ENCODE data around the gene CXorf58. TPM values are rescaled to one million over a fixed set of nuclear protein-coding genes. Genes with fewer than 3 reads are reported as not detected.

Gene CXorf58
- total and polyA plus RNA-seq, 9 of the 15 experiments (the other 6 are each of a cell fraction or from before 2014, with no cell fraction given) = 0.10 to 0.27 (median 0.16) TPM; not detected in 3

GRCh38 chrX:23981222-23981621 is 73.4 kb downstream of the CXorf58 start:
- TF ChIP-seq SRF (CRISPR knock-in tag; IDR thresholded peaks at IDR 0.05) (no peak), ELK1 (CRISPR knock-in tag; IDR thresholded peaks at IDR 0.05) (no peak)
- TF ChIP-seq, protein P1, sequence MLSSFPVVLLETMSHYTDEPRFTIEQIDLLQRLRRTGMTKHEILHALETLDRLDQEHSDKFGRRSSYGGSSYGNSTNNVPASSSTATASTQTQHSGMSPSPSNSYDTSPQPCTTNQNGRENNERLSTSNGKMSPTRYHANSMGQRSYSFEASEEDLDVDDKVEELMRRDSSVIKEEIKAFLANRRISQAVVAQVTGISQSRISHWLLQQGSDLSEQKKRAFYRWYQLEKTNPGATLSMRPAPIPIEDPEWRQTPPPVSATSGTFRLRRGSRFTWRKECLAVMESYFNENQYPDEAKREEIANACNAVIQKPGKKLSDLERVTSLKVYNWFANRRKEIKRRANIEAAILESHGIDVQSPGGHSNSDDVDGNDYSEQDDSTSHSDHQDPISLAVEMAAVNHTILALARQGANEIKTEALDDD (IDR thresholded peaks at IDR 0.05) = no peak
- TF ChIP-seq, protein P2, sequence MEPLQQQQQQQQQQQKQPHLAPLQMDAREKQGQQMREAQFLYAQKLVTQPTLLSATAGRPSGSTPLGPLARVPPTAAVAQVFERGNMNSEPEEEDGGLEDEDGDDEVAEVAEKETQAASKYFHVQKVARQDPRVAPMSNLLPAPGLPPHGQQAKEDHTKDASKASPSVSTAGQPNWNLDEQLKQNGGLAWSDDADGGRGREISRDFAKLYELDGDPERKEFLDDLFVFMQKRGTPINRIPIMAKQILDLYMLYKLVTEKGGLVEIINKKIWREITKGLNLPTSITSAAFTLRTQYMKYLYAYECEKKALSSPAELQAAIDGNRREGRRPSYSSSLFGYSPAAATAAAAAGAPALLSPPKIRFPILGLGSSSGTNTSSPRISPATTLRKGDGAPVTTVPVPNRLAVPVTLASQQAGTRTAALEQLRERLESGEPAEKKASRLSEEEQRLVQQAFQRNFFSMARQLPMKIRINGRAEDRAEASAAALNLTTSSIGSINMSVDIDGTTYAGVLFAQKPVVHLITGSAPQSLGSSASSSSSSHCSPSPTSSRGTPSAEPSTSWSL (CRISPR knock-in tag; IDR thresholded peaks at IDR 0.05; ENCODE audit: borderline replicate concordance) = no peak
- Histone ChIP-seq H2AFZ (ENCODE audit: low read depth, low read length) (no peak overlapping the region), H3K4me2 (ENCODE audit: insufficient read depth, low read length) (no peak overlapping the region), H3K27me3 (ENCODE audit: control insufficient read depth in 2 of 2, insufficient read depth in 2 of 2, low read length in 2 of 2) (no peaks in the 10 kb centered on the region), H3K27ac (ENCODE audit: extremely low read depth, low read depth, low read length) (no peak overlapping the region), H3K9ac (ENCODE audit: insufficient read depth in 1 of 2, low read depth in 2 of 2, low read length in 2 of 2) (no peak overlapping the region), H3K36me3 (ENCODE audit: control insufficient read depth, insufficient read depth, low read length) (peaks cover 24% of the 10 kb centered on the region; the same call in 1 of the 3 replicates), H4K20me1 (replicated peaks; ENCODE audit: control insufficient read depth, insufficient read depth, low read length) (no peaks in the 10 kb centered on the region), H3K9me1 (ENCODE audit: control insufficient read depth, insufficient read depth, low read length) (no peaks in the 10 kb centered on the region), H3K4me3 (no peak overlapping the region), H3K79me2 (ENCODE audit: control insufficient read depth, insufficient read depth, low read length) (0 out of 3 replicates have a peak, but pooled peaks cover 8% of the 10 kb centered on the region), H3K4me1 (replicated peaks in 1 of 2; ENCODE audit: control insufficient read depth in 2 of 2, insufficient read depth in 2 of 2, low read length in 2 of 2) (peaks cover 0 to 3% of the 10 kb centered on the region in 2 experiments; a peak in 2 of 5 replicates), H3K9me3 (replicated peaks; ENCODE audit: control insufficient read depth, insufficient read depth, low read depth, low read length) (no peaks in the 10 kb centered on the region)
- 87% methylated on average over 4 of the region's 4 CpGs for WGBS (ENCODE audit: insufficient coverage, low coverage, missing lambda C conversion rate)
- ChIA-PET CTCF (ENCODE audit: low intra/inter-chr PET ratio) (no interaction called here), POLR2A (interaction anchor here (1.5 kb wide), 1 partner anchor 9 kb away, joined by 3 read pairs; no protein-coding TSS in a partner anchor)
- ATAC-seq (no peak), DNase-seq (ENCODE audit: extremely low read depth in 1 of 4, low spot score in 3 of 4) (no peak), FAIRE-seq (no peak)
- BruUV-seq (replicated peaks) = no TSS peak
- intact Hi-C loops (cut with micrococcal nuclease) = no loop called here
- in situ Hi-C loops (cut with MboI) = no loop called here
